SK-N-SH (cell line): Measurements from ENCODE around the gene PGRMC2. TPM values are rescaled to one million over a fixed set of nuclear protein-coding genes. Genes with fewer than 3 reads are reported as not detected.

Source experiments
- CTCF ChIA-PET: fragments of 300-600, 350-600 bp; formaldehyde crosslinking; extraction: SDS; loops from one replicate; lab custom pipeline; 2021; lab: Yijun Ruan, JAX
- POLR2A ChIA-PET: fragments of 350-600 bp; sonication (Branson Sonifier 250); formaldehyde crosslinking; extraction: SDS; loops from one replicate; lab custom pipeline; 2020; ENCODE audit warnings: antibody characterized with exemption, inconsistent platforms; lab: Yijun Ruan, JAX
- DNase-seq: peaks from one replicate; pipeline ENCODE4 v3.0.0; 2012
- H2AFZ ChIP-seq: fragments of 200-600 bp; sonication (generic); 2 replicates; pipeline ENCODE4 v1.8.1; 2016; ENCODE audit warnings: antibody characterized with exemption, mild to moderate bottlenecking, low read depth
- H3F3A ChIP-seq: fragments of 200-600 bp; sonication (generic); replicated peaks from 2 replicates; pipeline ENCODE3; 2016; ENCODE audit warnings: antibody characterized with exemption, mild to moderate bottlenecking; ENCODE audit not compliant: insufficient read depth
- H3K27ac ChIP-seq, 2 experiments: fragments of 200-500 bp in 1 of 2; fragments of 200-600 bp in 1 of 2; sonication (Bioruptor generic) in 1 of 2; sonication (generic), shearing (Covaris generic) in 1 of 2; 2 replicates each; pipeline versions ENCODE4 v1.5.1 to v1.6.1; 2014 to 2016; ENCODE audit warnings: low read depth in 2 of 2, inconsistent platforms in 1 of 2, low read length in 1 of 2, mild to moderate bottlenecking in 1 of 2, mixed read lengths in 1 of 2
- H3K27me3 ChIP-seq: fragments of 200-600 bp; sonication (generic), shearing (Covaris generic); 2 replicates; pipeline ENCODE4 v1.6.1; 2016; ENCODE audit warnings: mixed run types; ENCODE audit not compliant: insufficient read depth
- H3K36me3 ChIP-seq, 2 experiments: fragments of 200-500 bp in 1 of 2; fragments of 200-600 bp in 1 of 2; sonication (Bioruptor generic) in 1 of 2; sonication (generic) in 1 of 2; replicated peaks in 1 of 2; 2 replicates each; pipeline versions ENCODE3 to v1.5.1; 2014 to 2016; ENCODE audit warnings: low read length in 1 of 2, mild to moderate bottlenecking in 1 of 2; ENCODE audit not compliant: insufficient read depth in 2 of 2, control insufficient read depth in 1 of 2
- H3K4me1 ChIP-seq, 2 experiments: fragments of 200-500 bp in 1 of 2; fragments of 200-600 bp in 1 of 2; sonication (Bioruptor generic) in 1 of 2; sonication (generic), shearing (Covaris generic) in 1 of 2; 2 replicates each; pipeline versions ENCODE4 v1.5.1 to v1.6.1; 2014 to 2016; ENCODE audit warnings: low read depth in 1 of 2, low read length in 1 of 2, mixed run types in 1 of 2; ENCODE audit not compliant: insufficient read depth in 2 of 2, control insufficient read depth in 1 of 2
- H3K4me2 ChIP-seq: fragments of 200-600 bp; sonication (generic), shearing (Covaris generic); 2 replicates; pipeline ENCODE4 v1.6.1; 2017; ENCODE audit warnings: mixed run types
- H3K4me3 ChIP-seq, 2 experiments: fragments of 200-500 bp in 1 of 2; fragments of 200-600 bp in 1 of 2; sonication (Bioruptor generic) in 1 of 2; sonication (generic), shearing (Covaris generic) in 1 of 2; 2 replicates each; pipeline versions ENCODE4 v1.5.1 to v1.8.1; 2014 to 2016; ENCODE audit warnings: low read depth in 2 of 2, inconsistent platforms in 1 of 2, low read length in 1 of 2, mild to moderate bottlenecking in 1 of 2, mixed read lengths in 1 of 2, moderate library complexity in 1 of 2
- H3K79me2 ChIP-seq: fragments of 200-600 bp; sonication (generic); 2 replicates; pipeline ENCODE4 v1.8.1; 2017; ENCODE audit warnings: mild to moderate bottlenecking; ENCODE audit not compliant: insufficient read depth
- H3K9ac ChIP-seq: fragments of 200-600 bp; sonication (generic); 2 replicates; pipeline ENCODE4 v1.6.1; 2017; ENCODE audit warnings: mixed run types
- H3K9me2 ChIP-seq: fragments of 200-600 bp; sonication (generic); 2 replicates; pipeline ENCODE4 v1.6.1; 2017; ENCODE audit warnings: mixed run types
- H3K9me3 ChIP-seq: fragments of 200-600 bp; sonication (generic); 2 replicates; pipeline ENCODE4 v1.6.1; 2017; ENCODE audit warnings: mixed run types, mild to moderate bottlenecking, moderate library complexity
- H4K20me1 ChIP-seq: fragments of 200-600 bp; sonication (generic); 2 replicates; pipeline ENCODE4 v1.6.1; 2017; ENCODE audit warnings: mild to moderate bottlenecking, mixed run types; ENCODE audit not compliant: insufficient read depth
- CHD2 ChIP-seq: fragments of 150-350 bp; IDR thresholded peaks from 2 replicates; pipeline ENCODE4 v1.6.1; 2018; ENCODE audit warnings: low read length; ENCODE audit not compliant: partially characterized antibody
- FOXM1 ChIP-seq: IDR thresholded peaks from 2 replicates; pipeline ENCODE4 v1.4.0; 2012; ENCODE audit warnings: low read depth, mild to moderate bottlenecking
- GATA2 ChIP-seq: sonication (generic); formaldehyde crosslinking; IDR thresholded peaks from 2 replicates; pipeline ENCODE4 v1.5.0; 2020; ENCODE audit warnings: mild to moderate bottlenecking, missing genetic modification reagents
- IRF3 ChIP-seq: fragments of 150-350 bp; IDR thresholded peaks from 2 replicates; pipeline ENCODE4 v1.6.1; 2016; ENCODE audit warnings: mild to moderate bottlenecking, low read depth, low read length
- JUND ChIP-seq: IDR thresholded peaks from 2 replicates; pipeline ENCODE4 v1.4.0; 2012
- MEF2A ChIP-seq: IDR thresholded peaks from 2 replicates; pipeline ENCODE4 v1.4.0; 2012; ENCODE audit warnings: low read depth, borderline replicate concordance
- MXI1 ChIP-seq: IDR thresholded peaks from 2 replicates; pipeline ENCODE4 v1.6.1; 2012; ENCODE audit warnings: mild to moderate bottlenecking, low read depth, low read length, improper control_type of control experiment
- RAD21 ChIP-seq: IDR thresholded peaks from 2 replicates; pipeline ENCODE4 v1.6.1; 2012; ENCODE audit warnings: mild to moderate bottlenecking, low read length
- TAF1 ChIP-seq: IDR thresholded peaks from 2 replicates; pipeline ENCODE4 v1.6.1; 2012; ENCODE audit warnings: low read depth, mild to moderate bottlenecking, low read length, moderate library complexity, borderline replicate concordance
- TCF12 ChIP-seq: IDR thresholded peaks from 2 replicates; pipeline ENCODE4 v1.4.0; 2012
- USF2 ChIP-seq: fragments of 150-350 bp; IDR thresholded peaks from 2 replicates; pipeline ENCODE4 v1.6.1; 2017; ENCODE audit warnings: antibody characterized with exemption, low read length, low read depth, borderline replicate concordance
- WGBS: methylation state at CpG from one replicate; pipeline ENCODE4 v1.1.6; 2017; ENCODE audit warnings: low lambda C conversion rate; 5-methylcytosine and 5-hydroxymethylcytosine counted together
- polyA plus RNA-seq, 3 experiments: library from polyadenylated mRNA; depleted of rRNA; stranded (reverse); fragments of >200 nt; gene quantifications; 2 replicates each; pipeline ENCODE4 v1.2.3, GENCODE V29; 2012
- TF ChIP-seq, protein P1 (sequence below): IDR thresholded peaks from 2 replicates; pipeline ENCODE4; 2012
- TF ChIP-seq, protein P2 (sequence below): IDR thresholded peaks from 2 replicates; pipeline ENCODE4 v1.4.0; 2012; ENCODE audit warnings: low read depth, borderline replicate concordance
- TF ChIP-seq, protein P3 (sequence below): IDR thresholded peaks from 2 replicates; pipeline ENCODE4 v1.4.0; 2012; ENCODE audit warnings: low read depth

The PGRMC2 gene
- polyA plus RNA-seq, 1 of the 3 experiments (the other 2 are of a cell fraction), result 18.2 TPM

DNA sequence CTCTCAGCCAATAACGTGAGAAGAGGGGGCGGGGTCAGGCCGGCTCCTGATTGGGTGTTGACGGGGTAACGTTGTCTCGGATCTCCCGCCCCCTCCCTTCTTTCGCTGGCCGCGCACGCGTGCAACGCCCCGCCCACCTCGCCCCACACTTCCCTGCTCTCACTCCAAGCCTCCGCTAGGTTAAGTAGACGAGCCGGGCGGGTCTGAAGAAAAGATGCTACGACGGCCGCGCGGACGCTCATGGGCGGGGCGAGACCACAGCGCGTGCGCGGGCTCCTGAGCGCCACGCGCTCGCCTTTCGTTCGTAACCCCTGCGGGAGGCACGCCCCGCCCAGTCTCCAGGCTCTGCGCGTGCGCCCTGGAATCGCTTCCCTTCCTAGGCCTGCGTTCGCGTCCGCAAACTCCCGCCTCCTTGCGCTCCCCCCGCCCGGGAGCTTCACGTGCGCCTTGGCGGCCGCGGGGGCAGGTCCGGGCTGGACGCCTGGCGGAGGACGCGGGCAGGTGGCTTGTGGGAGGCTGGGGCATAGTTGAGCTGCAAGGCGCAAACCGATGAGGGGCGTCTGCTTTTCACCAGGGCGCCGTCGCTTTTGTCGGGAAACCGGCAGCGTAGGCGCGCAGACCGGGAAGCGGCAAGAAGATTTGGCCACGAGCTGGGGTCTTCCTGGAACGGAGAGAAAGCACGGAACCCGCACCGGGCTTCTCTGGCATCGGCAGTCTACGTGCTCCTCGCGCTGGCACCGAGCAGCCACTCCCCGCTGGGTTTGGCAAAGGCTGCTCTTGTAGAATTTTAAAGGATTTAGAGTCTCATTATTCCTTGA, 467 bp upstream of the PGRMC2 start (continued):
- no peak for TF ChIP-seq JUND
- TF ChIP-seq CHD2, result peak; percentile 49
- peak; percentile 54 for TF ChIP-seq TAF1
- peak; percentile 47; the same call in 1 of the 2 replicates for TF ChIP-seq USF2
- TF ChIP-seq FOXM1, result 0 out of 2 replicates have a peak, but pooled peaks have one; percentile 38
- 0 out of 2 replicates have a peak, but pooled peaks have one; percentile 5 for TF ChIP-seq IRF3
- TF ChIP-seq MXI1, result peak; percentile 97
- TF ChIP-seq, protein P1, sequence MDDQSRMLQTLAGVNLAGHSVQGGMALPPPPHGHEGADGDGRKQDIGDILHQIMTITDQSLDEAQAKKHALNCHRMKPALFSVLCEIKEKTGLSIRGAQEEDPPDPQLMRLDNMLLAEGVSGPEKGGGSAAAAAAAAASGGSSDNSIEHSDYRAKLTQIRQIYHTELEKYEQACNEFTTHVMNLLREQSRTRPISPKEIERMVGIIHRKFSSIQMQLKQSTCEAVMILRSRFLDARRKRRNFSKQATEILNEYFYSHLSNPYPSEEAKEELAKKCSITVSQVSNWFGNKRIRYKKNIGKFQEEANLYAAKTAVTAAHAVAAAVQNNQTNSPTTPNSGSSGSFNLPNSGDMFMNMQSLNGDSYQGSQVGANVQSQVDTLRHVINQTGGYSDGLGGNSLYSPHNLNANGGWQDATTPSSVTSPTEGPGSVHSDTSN, result peak; percentile 48
- TF ChIP-seq TCF12, result peak; percentile 52
- TF ChIP-seq, protein P2, sequence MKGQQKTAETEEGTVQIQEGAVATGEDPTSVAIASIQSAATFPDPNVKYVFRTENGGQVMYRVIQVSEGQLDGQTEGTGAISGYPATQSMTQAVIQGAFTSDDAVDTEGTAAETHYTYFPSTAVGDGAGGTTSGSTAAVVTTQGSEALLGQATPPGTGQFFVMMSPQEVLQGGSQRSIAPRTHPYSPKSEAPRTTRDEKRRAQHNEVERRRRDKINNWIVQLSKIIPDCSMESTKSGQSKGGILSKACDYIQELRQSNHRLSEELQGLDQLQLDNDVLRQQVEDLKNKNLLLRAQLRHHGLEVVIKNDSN, result peak; percentile 80
- TF ChIP-seq RAD21, result no peak; the same call in 1 of the 2 replicates

DNA sequence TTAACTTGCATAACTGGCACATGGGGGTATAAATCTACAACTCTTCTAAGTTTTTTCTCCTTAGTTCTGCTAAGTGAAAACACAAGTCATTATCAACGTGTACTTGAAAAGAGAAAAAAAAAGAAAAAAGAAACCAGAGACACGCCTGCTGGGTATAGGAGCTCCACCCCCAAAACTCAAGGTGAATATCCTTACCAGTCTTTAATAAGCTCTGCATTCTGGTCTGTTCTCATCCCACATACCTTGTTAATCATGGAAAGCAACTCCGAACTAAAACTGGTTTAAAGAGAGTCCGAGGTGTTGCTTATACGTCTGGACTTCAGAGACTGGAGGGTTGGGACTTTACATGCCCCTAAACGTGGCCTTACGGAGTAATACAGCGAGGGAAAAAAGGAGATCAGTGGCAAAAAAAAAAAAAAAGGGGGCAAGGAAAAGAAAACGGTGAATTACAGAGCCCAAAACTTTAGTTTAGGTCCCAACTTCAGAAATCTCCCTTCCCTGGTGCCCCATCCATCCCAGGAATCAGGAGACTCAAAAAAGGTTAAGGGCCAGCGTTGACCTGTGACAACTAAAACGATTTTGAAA, 1.0 kb downstream of the PGRMC2 start:
- peak overlapping the region; percentile 85 for H3K9ac ChIP-seq
- H3K79me2 ChIP-seq, result peaks cover 68% of the 10 kb centered on the region
- H3K36me3 ChIP-seq, result peaks cover 13 to 44% of the 10 kb centered on the region in 2 experiments
- peak overlapping the region; percentile 80 to 90 for H3K4me3 ChIP-seq
- DNase-seq, result peak; percentile 29
- no peaks in the 10 kb centered on the region for H3K9me2 ChIP-seq
- no peak overlapping the region for H2AFZ ChIP-seq
- H3K4me1 ChIP-seq, result peaks cover 0 to 5% of the 10 kb centered on the region in 2 experiments; a peak in 2 of 4 replicates
- WGBS, result 1% methylated on average over 11 of the region's 11 CpGs
- H3K4me2 ChIP-seq, result peak overlapping the region; percentile 79
- H3K9me3 ChIP-seq, result no peaks in the 10 kb centered on the region
- no peaks in the 10 kb centered on the region for H3K27me3 ChIP-seq
- ChIA-PET CTCF (interaction anchor here (1.2 to 2.2 kb wide), 2 partner anchors 15 to 95 kb away, joined by 4 to 6 read pairs; no protein-coding TSS in a partner anchor), POLR2A (no interaction called here)
- TF ChIP-seq MEF2A (no peak), MXI1 (peak; percentile 28; the same call in 1 of the 2 replicates), GATA2 (no peak), IRF3 (no peak)
- TF ChIP-seq, protein P3, sequence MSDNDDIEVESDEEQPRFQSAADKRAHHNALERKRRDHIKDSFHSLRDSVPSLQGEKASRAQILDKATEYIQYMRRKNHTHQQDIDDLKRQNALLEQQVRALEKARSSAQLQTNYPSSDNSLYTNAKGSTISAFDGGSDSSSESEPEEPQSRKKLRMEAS, result 0 out of 2 replicates have a peak, but pooled peaks have one; percentile 10
- TF ChIP-seq, all 33 proteins: peak for 2
- Histone ChIP-seq H3K27ac (peak overlapping the region; percentile 85 to 87), H3F3A (peaks cover 19% of the 10 kb centered on the region), H4K20me1 (peaks cover 28% of the 10 kb centered on the region)
